Neuronal stem cell (in vitro differentiated cells): ENCODE measurements around the gene CEMIP2.

Experiments
- DNase-seq: peaks from one replicate; pipeline ENCODE4 v3.0.0-alpha.2; 2013; ENCODE audit warnings: low spot score
- H2AFZ ChIP-seq: one replicate; pipeline ENCODE4 v1.6.1; 2013; ENCODE audit warnings: mild to moderate bottlenecking, low read length, inconsistent platforms
- H2AK5ac ChIP-seq: 2 replicates; pipeline ENCODE4 v1.6.1; 2013; ENCODE audit warnings: low read depth, mild to moderate bottlenecking, inconsistent platforms, low read length, moderate library complexity, mixed read lengths
- H2BK120ac ChIP-seq: 2 replicates; pipeline ENCODE4 v1.6.1; 2013; ENCODE audit warnings: low read depth, mild to moderate bottlenecking, inconsistent platforms, low read length, moderate library complexity, mixed read lengths
- H2BK12ac ChIP-seq: one replicate; pipeline ENCODE4 v1.6.1; 2013; ENCODE audit warnings: low read length, inconsistent platforms
- H2BK15ac ChIP-seq: 2 replicates; pipeline ENCODE4 v1.6.1; 2013; ENCODE audit warnings: mild to moderate bottlenecking, low read length, inconsistent platforms, mixed read lengths
- H2BK5ac ChIP-seq: one replicate; pipeline ENCODE4 v1.6.1; 2013; ENCODE audit warnings: inconsistent platforms, mild to moderate bottlenecking, low read length, moderate library complexity
- H3K14ac ChIP-seq: one replicate; pipeline ENCODE4 v1.6.1; 2013; ENCODE audit warnings: low read length, inconsistent platforms
- H3K18ac ChIP-seq: 2 replicates; pipeline ENCODE4 v1.6.1; 2013; ENCODE audit warnings: low read length, inconsistent platforms
- H3K23ac ChIP-seq: 2 replicates; pipeline ENCODE4 v1.6.1; 2013; ENCODE audit warnings: low read depth, mild to moderate bottlenecking, mixed read lengths, low read length, inconsistent platforms; ENCODE audit not compliant: poor library complexity
- H3K27ac ChIP-seq: replicated peaks from 3 replicates; pipeline ENCODE4 v1.5.1; 2013; ENCODE audit warnings: low read length, inconsistent platforms
- H3K27me3 ChIP-seq, 3 experiments: 2 replicates each; pipeline ENCODE4 v1.6.1; 2013; ENCODE audit warnings: low read length in 3 of 3, mild to moderate bottlenecking in 2 of 3, inconsistent platforms in 1 of 3, low read depth in 1 of 3, mixed read lengths in 1 of 3, moderate library complexity in 1 of 3; ENCODE audit not compliant: control insufficient read depth in 3 of 3, insufficient read depth in 3 of 3
- H3K36me3 ChIP-seq, 2 donors: replicated peaks in 1 of 2; 2 replicates each; pipeline ENCODE4 v1.6.1; 2013; ENCODE audit warnings: low read length in 2 of 2; ENCODE audit not compliant: control insufficient read depth in 2 of 2, insufficient read depth in 2 of 2
- H3K4ac ChIP-seq: 2 replicates; pipeline ENCODE4 v1.6.1; 2013; ENCODE audit warnings: inconsistent platforms, mild to moderate bottlenecking, low read length, moderate library complexity
- H3K4me1 ChIP-seq, 2 donors: 1 replicate in 1 of 2; 2 replicates in 1 of 2; pipeline ENCODE4 v1.6.1; 2013; ENCODE audit warnings: low read length in 2 of 2, low read depth in 1 of 2; ENCODE audit not compliant: control insufficient read depth in 2 of 2, insufficient read depth in 1 of 2
- H3K4me2 ChIP-seq: one replicate; pipeline ENCODE4 v1.6.1; 2013; ENCODE audit warnings: mild to moderate bottlenecking, low read length, inconsistent platforms; ENCODE audit not compliant: insufficient read depth, poor library complexity, severe bottlenecking
- H3K4me3 ChIP-seq, 2 donors: 2 replicates each; pipeline ENCODE4 v1.5.1; 2013; ENCODE audit warnings: low read length in 2 of 2, mild to moderate bottlenecking in 2 of 2, inconsistent platforms in 1 of 2, moderate library complexity in 1 of 2
- H3K79me1 ChIP-seq: one replicate; pipeline ENCODE4 v1.6.1; 2013; ENCODE audit warnings: low read depth, mild to moderate bottlenecking, inconsistent platforms, low read length, moderate library complexity
- H3K9ac ChIP-seq: one replicate; pipeline ENCODE4 v1.6.1; 2013; ENCODE audit warnings: mild to moderate bottlenecking, low read depth, low read length, inconsistent platforms; ENCODE audit not compliant: poor library complexity
- H3K9me3 ChIP-seq, 2 donors: replicated peaks in 1 of 2; 2 replicates each; pipeline versions ENCODE3 to v1.6.1; 2013; ENCODE audit warnings: low read length in 2 of 2, mild to moderate bottlenecking in 2 of 2, inconsistent platforms in 1 of 2, low read depth in 1 of 2, mixed read lengths in 1 of 2, moderate library complexity in 1 of 2; ENCODE audit not compliant: control insufficient read depth in 2 of 2, insufficient read depth in 1 of 2
- H4K8ac ChIP-seq: one replicate; pipeline ENCODE4 v1.6.1; 2013; ENCODE audit warnings: low read depth, mild to moderate bottlenecking, inconsistent platforms, low read length, moderate library complexity
- H4K91ac ChIP-seq: one replicate; pipeline ENCODE4 v1.6.1; 2013; ENCODE audit warnings: low read length, low read depth, mild to moderate bottlenecking, inconsistent platforms; ENCODE audit not compliant: poor library complexity
- WGBS, 2 donors: extraction: QIAGEN DNeasy Blood & Tissue Kit; methylation state at CpG; one replicate each; pipeline ENCODE4 v1.1.7; 2013; ENCODE audit warnings: missing lambda C conversion rate in 2 of 2, mixed read lengths in 1 of 2; ENCODE audit not compliant: insufficient read length in 2 of 2, insufficient replicate concordance in 1 of 2; ENCODE audit errors: extremely low coverage in 2 of 2; 5-methylcytosine and 5-hydroxymethylcytosine counted together

The CEMIP2 gene

GRCh38 chr9:71643330-71643729 is 125.0 kb downstream of the CEMIP2 start:
- no peak overlapping the region for H2BK12ac ChIP-seq
- H3K36me3 ChIP-seq = no peaks in the 10 kb centered on the region
- H3K79me1 ChIP-seq = no peaks in the 10 kb centered on the region
- H2BK5ac ChIP-seq = no peak overlapping the region
- H3K4me1 ChIP-seq = peaks cover 0 to 4% of the 10 kb centered on the region in 2 donors
- no peak overlapping the region for H3K4me2 ChIP-seq
- H4K91ac ChIP-seq = no peak overlapping the region
- no peak overlapping the region for H2AK5ac ChIP-seq
- no CpG with 5 or more reads among the region's 2 CpGs for WGBS, 2 donors
- H2BK120ac ChIP-seq = no peak overlapping the region
- no peak overlapping the region for H2BK15ac ChIP-seq
- no peak overlapping the region for H3K4ac ChIP-seq
- H3K9me3 ChIP-seq = no peaks in the 10 kb centered on the region
- H3K4me3 ChIP-seq = no peak overlapping the region
- no peaks in the 10 kb centered on the region for H3K27me3 ChIP-seq
- H3K23ac ChIP-seq = no peak overlapping the region
- no peak overlapping the region for H3K9ac ChIP-seq
- no peak overlapping the region for H4K8ac ChIP-seq
- no peak overlapping the region for H2AFZ ChIP-seq
- no peak overlapping the region for H3K18ac ChIP-seq
- no peak overlapping the region for H3K14ac ChIP-seq
- no peak for DNase-seq
- no peak overlapping the region for H3K27ac ChIP-seq

GRCh38 chr9:71642056-71642455 is 126.3 kb downstream of the CEMIP2 start:
- H2AK5ac ChIP-seq = no peak overlapping the region
- no peak overlapping the region for H3K4me3 ChIP-seq
- no peak overlapping the region for H3K18ac ChIP-seq
- no peak overlapping the region for H2BK5ac ChIP-seq
- H2AFZ ChIP-seq = no peak overlapping the region
- H3K27me3 ChIP-seq = no peaks in the 10 kb centered on the region
- no peak overlapping the region for H2BK12ac ChIP-seq
- DNase-seq = no peak
- no peak overlapping the region for H3K4ac ChIP-seq
- H3K79me1 ChIP-seq = no peaks in the 10 kb centered on the region
- H3K36me3 ChIP-seq = no peaks in the 10 kb centered on the region
- WGBS, 2 donors = no CpG with 5 or more reads among the region's 5 CpGs
- H3K14ac ChIP-seq = no peak overlapping the region
- H2BK15ac ChIP-seq = no peak overlapping the region
- no peak overlapping the region for H2BK120ac ChIP-seq
- no peak overlapping the region for H4K91ac ChIP-seq
- no peak overlapping the region for H3K4me2 ChIP-seq
- H3K4me1 ChIP-seq = peaks cover 0 to under 1% of the 10 kb centered on the region in 2 donors
- no peak overlapping the region for H3K9ac ChIP-seq
- no peak overlapping the region for H4K8ac ChIP-seq
- no peak overlapping the region for H3K23ac ChIP-seq
- H3K9me3 ChIP-seq = no peaks in the 10 kb centered on the region
- no peak overlapping the region for H3K27ac ChIP-seq

- Histone ChIP-seq H2AFZ (peak overlapping the region; percentile 36), H3K27me3 (no peaks in the 10 kb centered on the region), H2BK12ac (no peak overlapping the region), H4K91ac (no peak overlapping the region), H3K9me3 (no peaks in the 10 kb centered on the region), H3K23ac (no peak overlapping the region), H3K36me3 (no peaks in the 10 kb centered on the region), H3K18ac (no peak overlapping the region), H3K4ac (no peak overlapping the region), H2AK5ac (no peak overlapping the region), H3K14ac (no peak overlapping the region), H3K4me3 (no peak overlapping the region), H2BK120ac (no peak overlapping the region), H2BK15ac (no peak overlapping the region), H3K79me1 (no peaks in the 10 kb centered on the region), H2BK5ac (no peak overlapping the region), H3K9ac (peak overlapping the region; percentile 47), H3K4me1 (no peaks in the 10 kb centered on the region), H3K27ac (no peak overlapping the region), H4K8ac (no peak overlapping the region), H3K4me2 (no peak overlapping the region)
- no CpG with 5 or more reads among the region's 7 CpGs for WGBS, 2 donors
- DNase-seq = no peak
These were observed 129.7 kb downstream of the CEMIP2 start for GRCh38 chr9:71638627-71639026.

- no peak overlapping the region for H3K4me3 ChIP-seq
- H3K4me1 ChIP-seq = no peaks in the 10 kb centered on the region
- no peak overlapping the region for H2BK12ac ChIP-seq
- no peak overlapping the region for H2BK5ac ChIP-seq
- H3K4me2 ChIP-seq = no peak overlapping the region
- no peaks in the 10 kb centered on the region for H3K79me1 ChIP-seq
- no peak overlapping the region for H2AK5ac ChIP-seq
- H3K9ac ChIP-seq = no peak overlapping the region
- H3K27me3 ChIP-seq = no peaks in the 10 kb centered on the region
- no peak overlapping the region for H3K4ac ChIP-seq
- no CpG with 5 or more reads among the region's 5 CpGs for WGBS, 2 donors
- no peak overlapping the region for H4K91ac ChIP-seq
- no peak for DNase-seq
- H2BK15ac ChIP-seq = no peak overlapping the region
- no peaks in the 10 kb centered on the region for H3K36me3 ChIP-seq
- no peak overlapping the region for H2BK120ac ChIP-seq
- H3K18ac ChIP-seq = no peak overlapping the region
- no peak overlapping the region for H4K8ac ChIP-seq
- H3K23ac ChIP-seq = no peak overlapping the region
- no peak overlapping the region for H3K14ac ChIP-seq
- no peak overlapping the region for H2AFZ ChIP-seq
- no peaks in the 10 kb centered on the region for H3K9me3 ChIP-seq
- H3K27ac ChIP-seq = no peak overlapping the region
These were observed 130.4 kb downstream of the CEMIP2 start for GRCh38 chr9:71637926-71638325.
